A172 (cell line): ENCODE results near the gene L3MBTL4. TPM values are rescaled to one million over a fixed set of nuclear protein-coding genes. Genes with fewer than 3 reads are reported as not detected.
"Not testable (repeated sequence)": the region's sequence is repeated elsewhere in the genome, so short reads cannot be mapped to it uniquely, and the experiment has no call there.

Source experiments
- DNase-seq: peaks from one replicate; pipeline ENCODE4 v3.0.0-alpha.2; 2015; ENCODE audit warnings: low spot score
- total RNA-seq: library from RNA; depleted of rRNA; stranded (reverse); fragments of >200 nt; shearing (Covaris generic); gene quantifications from 2 replicates; pipeline ENCODE4 v1.2.3, GENCODE V29; 2014

The L3MBTL4 gene
- total RNA-seq, 1 experiment from 2014 or later, result not detected

DNA sequence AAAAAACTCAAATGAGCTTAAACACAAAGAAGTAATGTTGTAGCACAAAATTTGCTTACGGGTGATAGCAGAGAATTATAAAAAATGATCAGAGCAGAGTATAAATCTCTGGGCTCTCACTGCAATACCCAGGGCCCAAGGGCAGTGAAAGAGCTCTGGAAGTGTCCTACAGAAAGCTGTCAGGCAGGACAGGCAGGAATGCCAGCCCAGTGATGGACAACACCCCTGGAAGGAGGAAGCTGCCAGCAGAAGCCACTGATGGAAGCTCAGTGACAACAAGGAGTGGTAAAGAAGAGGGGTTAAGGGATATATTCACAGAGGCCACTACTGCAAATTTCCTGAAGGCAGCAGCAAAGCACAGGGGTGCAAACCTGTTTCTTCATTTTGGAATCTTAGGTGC, 214.9 kb downstream of the L3MBTL4 start:
- no peak for DNase-seq

DNA sequence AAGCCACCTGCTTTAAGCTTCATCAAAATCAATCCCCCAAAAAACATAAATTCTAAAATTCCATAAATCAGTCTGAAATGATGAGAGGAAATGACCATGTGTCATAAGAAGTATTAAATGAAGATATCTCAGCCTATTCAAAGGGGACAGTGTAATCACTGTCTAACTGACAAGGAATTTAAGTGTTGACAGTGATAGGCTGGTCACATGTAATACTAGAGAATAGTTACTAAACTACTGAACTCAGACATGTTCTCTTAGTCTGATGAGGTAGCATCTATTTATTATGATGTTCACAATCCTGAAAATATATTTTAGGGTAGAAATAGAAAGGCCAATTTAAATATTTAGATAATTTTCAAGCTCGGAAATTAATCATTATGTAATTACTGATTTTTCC, 216.1 kb downstream of the L3MBTL4 start:
- DNase-seq, result no peak

DNA sequence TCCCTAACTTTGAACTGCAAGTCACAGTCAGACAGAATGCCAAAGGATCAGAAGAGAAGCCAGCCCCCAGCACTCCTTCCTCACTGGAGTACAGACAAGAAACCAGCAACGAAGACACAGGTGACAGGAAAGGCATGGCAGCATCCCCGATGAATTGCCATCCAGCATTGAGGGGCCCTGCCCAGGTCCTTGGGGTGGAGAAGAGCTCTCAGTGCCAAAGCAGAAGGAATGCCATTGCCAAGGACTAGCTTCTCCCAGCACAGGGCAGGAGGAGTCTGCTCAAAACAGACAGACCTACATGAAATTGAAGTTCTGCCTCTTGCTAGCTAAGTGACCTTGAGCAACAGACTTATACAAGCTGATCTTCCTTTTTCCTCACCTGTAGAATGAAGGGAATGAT, 220.1 kb downstream of the L3MBTL4 start:
- no peak for DNase-seq

DNA sequence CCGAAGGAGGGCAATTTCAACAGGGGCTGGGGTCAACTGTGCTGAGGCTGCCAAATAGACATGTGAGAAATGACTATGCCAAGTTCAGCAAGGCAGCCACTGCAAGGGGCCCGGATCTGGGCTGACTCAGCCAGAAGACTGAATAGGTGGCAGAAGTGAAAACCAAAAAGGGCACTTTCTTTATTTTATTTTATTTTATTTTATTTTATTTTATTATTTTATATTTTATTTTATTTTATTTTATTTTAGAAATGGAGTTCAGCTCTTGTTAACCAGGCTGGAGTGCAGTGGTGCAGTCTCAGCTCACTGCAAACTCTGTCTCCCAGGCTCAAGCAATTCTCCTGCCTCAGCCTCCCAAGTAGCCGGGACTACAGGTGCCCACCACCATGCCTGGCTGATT, 228.9 kb downstream of the L3MBTL4 start:
- not testable (repeated sequence) for DNase-seq

DNA sequence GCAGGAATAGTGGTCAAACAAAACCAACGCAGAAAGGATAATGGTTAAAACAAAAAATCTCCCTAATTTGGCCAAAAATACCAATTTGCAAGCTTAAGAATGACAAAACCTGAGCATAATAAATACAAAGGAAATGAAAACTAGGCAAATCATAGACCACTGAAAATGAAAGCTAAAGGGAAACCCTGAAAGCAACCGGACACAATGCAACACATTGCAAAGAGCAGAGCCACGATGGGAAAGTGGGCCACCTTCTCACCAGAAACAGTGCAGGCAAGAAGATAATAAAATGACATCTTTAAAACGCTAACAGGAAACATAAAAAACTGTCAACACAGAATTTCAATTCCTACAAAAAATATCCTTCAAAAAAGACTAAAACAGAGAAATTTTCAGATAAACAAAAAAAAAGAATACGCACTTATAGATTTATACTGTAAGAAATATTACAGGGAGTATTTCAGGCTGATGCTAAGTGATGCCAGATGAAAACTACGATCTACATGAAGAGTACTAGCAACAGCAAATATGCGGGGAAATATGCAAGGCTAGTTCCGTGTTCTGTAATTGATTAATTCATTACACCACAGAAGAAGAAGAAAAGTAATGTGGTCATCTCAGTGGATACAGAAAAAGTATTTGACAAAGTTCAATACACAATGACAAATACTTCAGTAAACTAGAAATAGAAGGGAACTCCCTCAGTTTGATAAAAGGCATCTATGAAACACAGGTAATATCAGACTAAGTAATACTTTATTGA, 239.5 kb downstream of the L3MBTL4 start:
- DNase-seq, result no peak

DNA sequence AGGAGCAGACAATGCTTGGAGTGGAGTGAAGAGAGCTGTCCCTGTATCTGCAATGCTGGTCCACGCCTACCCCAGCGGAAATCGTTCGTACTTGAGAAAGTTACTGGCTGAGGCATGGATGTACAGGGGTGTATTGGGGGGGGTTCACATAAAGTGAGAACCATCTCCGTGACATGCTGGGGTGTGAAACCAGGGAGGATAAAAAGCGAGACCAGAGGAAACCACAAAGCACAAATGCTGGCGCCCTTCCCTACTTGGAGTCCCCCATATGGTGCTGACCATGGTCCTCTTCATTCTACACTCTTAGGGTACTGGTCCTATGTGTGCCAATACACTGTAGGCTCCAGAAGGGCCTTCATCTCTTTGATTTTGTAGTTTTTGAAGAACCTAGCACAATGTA, 244.1 kb downstream of the L3MBTL4 start:
- DNase-seq, result no peak

DNA sequence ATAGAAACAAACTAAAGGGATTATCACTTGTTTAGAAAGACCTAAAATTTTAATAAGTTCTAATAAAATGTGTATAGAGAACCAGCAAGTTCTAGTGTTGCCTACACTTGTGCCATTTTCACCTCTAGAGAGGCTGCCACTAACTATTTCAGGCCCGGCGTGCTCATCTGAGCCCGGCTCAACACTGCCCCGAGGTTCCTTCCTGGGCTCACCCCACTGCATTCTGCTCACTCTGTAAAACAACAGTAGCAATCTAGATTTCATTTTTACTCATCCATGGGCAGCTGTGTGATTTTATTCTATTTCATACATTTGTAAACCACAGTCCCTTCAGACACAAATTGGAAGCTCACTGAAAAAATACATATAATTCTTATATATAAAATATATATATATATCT, 253.2 kb downstream of the L3MBTL4 start:
- no peak for DNase-seq

DNA sequence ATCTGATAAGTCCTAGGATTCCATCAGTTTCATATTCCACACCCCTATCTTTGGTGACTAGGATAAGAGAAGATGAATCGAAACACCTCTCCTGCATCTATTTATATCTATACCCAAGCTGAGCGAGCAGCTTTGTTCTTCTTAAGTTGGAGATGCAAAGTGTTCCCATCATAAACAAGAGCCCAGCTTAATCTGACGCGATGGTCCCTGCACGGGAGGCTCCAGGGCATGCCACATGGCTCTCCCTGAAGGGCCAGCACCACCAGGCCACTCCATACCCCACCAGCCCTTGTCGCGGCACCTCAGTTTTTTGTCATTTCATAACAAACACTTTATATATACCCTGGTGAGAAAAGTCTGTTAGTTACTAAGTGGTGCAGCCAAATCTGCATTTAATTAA, 255.3 kb downstream of the L3MBTL4 start:
- no peak for DNase-seq

DNA sequence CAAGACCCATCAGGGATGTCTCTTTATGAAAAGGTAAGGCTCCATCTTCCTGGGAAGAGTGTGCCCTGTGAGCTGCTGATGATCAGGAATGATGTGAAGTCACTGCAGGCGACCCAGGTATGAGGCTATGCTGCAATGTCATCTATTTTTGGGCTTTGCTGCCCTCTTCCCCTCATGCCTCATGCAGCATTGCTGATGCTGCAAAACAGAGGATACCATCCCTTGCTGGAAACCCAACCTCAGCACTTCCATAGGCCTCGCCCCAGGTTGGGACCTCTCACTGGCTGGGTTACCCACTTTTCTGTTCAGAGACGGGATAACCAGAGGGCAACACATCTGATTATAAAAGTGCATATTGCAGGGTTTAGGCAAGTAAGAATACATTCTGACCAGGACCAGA, 255.8 kb downstream of the L3MBTL4 start:
- DNase-seq, result no peak

DNA sequence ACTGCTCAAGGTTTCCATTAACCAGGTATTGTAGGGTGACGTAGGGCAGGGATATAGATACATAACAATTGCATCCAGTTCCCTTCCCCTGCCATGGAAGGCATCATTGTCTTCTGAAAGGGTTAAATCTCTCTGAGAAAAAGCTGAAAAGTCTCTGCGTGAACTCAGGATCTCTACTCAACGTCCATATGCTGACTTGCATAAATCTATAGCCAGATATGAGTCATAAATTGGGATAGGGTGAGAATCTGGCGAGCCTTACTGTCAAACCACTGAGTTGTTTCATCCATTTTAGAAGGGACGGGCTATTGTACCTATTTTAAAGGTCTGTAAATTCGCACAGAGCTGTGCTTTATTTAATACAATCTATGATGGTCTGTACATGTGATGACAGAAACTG, 258.3 kb downstream of the L3MBTL4 start:
- no peak for DNase-seq

DNA sequence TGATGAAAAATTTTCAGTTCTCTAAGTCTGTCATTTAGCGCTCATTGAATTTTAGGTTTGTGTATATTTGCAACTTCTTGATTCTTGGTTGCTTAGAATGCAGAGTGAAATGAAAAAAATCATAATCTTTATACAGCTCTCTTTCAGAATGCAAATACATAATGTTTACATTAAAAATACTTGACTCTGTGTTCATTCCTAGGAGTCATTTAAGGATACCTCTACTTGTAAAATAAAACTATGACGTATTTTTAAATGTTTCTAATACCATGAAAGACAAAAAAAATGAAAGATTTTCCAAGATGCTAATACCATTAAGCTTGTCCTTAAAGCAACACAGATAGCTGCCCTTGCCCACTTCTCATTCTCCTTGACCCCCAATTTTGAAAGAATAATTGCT, 259.0 kb downstream of the L3MBTL4 start:
- no peak for DNase-seq

DNA sequence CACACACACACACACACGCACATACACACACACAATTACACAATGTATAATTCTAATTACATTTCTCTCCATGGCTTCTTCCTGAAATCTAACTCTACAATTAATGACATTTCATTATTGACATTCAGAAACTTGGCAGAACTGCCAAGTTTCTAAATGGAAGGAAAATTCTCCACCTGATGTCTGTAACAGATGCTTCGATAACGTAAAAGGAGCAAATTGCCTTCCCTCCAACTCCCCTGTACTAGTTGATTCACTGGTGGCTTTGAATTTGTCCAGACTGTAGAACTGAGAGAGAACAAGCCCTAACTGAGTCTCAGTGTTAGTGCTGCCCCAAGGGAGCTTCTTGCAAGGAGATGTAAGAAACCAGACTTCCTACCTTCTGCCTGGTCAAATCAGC, 264.3 kb downstream of the L3MBTL4 start:
- no peak for DNase-seq

DNA sequence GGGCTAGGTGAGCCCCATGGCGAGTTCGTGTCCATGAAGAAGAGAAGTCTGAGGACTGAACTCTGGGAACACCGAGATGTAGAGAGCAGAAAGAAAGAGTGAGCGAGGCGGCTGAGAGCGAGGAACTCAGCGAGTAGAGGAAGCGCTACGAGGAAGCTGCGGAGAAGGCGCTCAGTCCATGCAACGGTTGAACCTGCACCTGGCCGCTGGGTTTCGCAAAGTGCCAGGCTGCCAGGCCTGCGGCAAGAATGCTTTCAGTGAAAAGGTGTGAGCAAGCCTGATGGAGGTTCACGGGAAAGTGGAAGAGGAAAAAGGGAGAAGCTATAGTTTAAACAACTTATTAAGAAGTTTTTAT, 268.4 kb downstream of the L3MBTL4 start:
- DNase-seq, result no peak

DNA sequence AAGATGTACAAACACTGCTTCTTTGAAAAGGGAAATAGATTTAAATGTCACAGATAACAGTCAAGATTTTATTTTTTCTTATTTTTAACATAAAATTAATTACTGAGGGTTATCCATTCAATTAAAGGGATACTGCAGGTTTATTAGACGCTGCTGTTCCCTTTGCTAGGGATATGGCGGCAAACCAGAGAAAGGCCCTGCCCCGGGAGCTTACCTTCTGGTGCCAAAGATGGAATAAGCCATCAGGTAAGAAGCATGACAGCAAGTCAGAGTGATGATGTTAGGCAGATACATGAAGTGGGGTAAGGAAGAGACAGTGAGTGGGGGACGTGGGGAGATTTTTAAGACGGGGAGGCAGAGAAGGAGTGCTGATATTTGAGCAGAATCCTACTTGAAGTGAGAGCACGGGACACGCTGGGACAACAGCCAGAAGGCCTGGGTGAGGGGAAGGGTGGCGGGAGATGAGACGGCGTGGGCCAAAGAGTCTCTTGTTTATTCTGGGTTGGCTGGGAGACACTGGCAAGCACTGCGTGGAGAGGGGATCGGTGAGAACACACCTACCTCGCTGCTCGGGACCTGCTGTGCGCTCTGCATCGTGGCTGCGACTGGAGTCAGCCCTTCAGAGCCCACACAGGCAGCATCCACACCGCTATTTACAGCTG, 268.9 kb downstream of the L3MBTL4 start:
- no peak for DNase-seq

DNA sequence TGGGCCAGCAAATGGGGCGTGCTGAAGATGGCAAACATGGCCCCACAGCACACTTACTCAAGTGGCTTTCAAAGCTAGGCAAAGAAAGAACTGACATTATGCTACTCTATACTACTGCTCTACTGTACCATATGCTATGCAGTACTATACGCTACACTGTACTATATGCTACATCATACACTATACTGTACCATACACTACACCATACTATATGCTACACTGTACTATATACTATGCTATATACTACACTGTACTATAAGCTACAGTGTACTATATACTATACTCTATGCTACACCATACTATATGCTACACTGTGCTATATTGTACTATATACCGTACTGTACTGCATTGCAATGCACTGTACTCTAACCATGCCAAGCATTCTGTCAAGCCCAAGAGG, 275.7 kb downstream of the L3MBTL4 start:
- DNase-seq, result no peak

DNA sequence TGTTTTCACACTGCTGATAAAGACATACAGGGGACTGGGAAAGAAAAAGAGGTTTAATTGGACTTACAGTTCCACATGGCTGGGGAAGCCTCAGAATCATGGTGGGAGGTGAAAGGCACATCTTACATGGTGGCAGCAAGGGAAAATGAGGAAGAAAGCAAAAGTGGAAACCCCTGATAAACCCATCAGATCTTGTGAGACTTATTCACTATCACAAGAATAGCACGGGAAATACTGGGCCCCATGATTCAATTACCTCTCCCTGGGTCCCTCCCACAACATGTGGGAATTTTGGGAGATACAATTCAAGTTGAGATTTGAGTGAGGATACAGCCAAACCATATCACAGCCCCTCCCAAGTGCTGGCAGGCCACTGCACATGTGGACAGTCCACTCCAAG, 278.8 kb downstream of the L3MBTL4 start:
- DNase-seq, result not testable (repeated sequence)

DNA sequence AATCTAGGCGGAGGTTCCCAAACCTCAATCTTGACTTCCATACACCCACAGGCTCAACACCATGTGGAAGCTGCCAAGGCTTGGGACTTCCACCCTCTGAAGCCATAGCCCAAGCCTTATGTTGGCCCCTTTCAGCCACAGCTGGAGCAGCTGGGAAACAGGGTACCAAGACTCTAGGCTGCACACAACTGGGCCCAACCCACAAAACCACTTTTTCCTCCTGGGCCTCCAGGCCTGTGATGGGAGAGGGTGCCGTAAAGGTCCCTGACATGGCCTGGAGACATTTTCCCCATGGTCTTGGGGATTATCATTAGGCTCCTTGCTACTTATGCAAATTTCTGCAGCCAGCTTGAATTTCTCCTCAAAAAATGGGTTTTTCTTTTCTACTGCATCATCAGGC, 279.7 kb downstream of the L3MBTL4 start:
- DNase-seq, result not testable (repeated sequence)

DNA sequence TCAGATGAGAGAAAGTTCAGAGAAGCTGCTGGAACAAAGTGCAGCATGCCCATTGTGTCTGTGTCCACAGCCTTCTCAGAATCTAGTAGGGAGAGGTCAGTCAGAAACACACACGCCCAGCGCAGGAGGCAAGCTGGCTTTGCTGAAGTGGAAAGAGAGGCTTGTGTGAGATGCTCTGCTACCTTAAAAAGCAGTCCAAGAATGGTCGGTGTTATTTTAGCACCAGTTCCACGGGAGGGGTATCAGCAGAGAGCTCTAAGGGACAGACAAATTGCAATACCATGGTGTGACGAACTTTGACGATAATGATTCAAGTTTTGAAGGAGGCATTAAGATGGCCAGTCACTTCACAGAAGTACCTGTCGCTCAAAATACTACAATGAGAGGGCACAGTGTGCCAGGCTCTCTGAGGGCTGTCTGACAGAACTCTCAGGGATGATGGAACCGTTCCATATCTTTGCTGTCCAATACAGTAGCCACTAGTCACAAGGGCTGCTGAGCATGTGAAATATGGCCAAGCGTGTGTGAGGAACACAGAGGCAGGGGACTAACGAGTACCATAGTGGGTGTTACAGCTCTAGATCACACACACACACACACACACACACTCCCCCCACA, 281.9 kb downstream of the L3MBTL4 start:
- DNase-seq, result no peak

DNA sequence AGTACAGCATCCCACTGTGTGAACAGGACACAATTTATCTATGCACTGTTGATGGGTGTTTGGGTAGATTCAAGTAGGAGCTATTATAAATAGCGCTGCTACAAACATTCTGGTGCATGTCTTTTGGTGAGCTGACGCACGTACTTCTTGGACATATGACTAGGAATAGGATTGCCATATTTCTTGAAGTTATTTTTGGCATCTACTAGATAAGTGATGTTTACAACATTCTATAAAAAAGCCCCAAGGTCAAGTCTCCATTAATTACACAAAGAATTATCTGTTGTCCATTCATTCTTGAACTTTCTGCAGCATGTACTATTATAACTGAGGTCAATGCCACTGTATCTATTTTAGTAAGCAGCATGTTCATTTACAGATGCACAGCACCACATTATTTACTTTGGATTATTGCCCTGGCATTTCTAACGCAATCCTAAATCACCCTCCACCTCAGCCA, 293.9 kb downstream of the L3MBTL4 start:
- no peak for DNase-seq

DNA sequence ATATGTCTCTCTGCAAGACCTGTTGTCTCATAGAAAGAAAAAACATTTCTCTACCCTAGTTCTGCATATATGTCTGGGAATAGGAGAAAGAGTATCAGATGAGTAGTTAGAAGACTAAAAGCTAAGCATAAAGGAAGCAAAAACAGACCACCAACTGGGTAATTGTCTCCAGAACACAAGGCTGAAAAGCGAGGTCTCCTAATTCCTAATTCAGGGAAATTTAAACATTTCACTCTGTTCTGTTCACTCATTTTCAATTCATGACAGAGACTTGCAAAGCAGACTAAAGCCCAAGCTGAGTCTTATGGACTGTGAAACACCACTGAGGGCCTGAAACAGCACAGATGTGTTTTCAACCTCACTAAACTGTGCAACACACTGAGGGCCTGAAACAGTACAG, 294.9 kb downstream of the L3MBTL4 start:
- DNase-seq, result no peak

DNA sequence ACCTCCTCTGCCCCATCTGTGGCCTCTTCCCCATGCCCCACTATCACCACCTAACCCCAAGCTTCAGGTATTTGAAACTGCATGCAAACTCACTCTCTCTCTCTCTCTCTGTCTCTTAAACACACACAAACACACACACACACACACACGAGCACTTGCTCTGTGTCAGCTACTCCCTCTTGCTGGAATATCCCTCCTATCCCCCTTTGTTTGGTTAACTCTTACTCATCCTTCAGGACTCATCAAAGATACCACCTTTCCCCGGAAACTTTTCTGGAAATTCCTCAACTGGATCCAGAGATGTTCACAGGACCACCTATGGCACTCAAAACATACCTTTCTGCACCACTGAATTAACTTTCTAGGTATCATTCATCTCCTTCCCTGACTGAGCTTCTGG, 296.6 kb downstream of the L3MBTL4 start:
- no peak for DNase-seq

DNA sequence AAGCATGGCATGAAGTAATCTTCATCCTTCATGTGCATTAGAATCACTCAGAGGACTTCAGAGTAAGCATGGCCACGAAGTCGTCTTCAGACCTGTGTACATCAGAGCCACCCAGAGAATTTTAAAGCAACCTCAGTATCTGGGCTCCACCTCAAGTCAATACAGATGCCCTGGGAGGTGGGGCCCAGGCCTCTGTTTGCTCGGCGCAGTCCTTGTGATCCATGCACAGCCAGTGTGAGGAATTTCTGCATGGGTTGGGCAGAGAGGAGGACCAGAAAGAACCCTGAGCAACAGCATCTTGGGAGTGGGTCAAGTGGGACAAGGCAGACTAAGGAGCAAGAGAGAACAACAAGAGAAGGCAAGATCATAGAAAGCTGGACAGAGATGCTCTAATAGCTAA, 299.0 kb downstream of the L3MBTL4 start:
- no peak for DNase-seq

DNA sequence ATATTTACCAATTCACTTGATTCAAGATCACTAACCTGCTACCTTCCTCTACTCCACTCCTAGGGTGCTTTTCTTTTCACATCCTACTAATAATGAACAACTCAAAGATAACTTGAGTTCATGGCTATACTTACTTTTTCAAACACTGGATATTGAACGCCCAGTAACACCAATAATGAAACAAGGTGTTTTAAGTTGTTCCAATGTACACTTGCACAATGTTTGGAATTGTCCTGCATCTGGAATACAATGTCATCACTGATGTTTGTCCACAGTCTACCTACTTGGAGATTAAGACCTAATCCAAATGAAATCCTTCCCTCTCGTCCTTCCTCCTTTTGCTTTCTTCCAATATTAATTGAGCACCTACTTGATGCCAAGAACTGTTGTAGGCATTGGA, 301.1 kb downstream of the L3MBTL4 start:
- DNase-seq, result no peak
